ENCODE results near the gene LTBR. TPM values are rescaled to one million over a fixed set of nuclear protein-coding genes. Genes with fewer than 3 reads are reported as not detected.

Gene LTBR
- total and polyA plus RNA-seq, 2 of the 4 experiments (the other 2 are of a cell fraction) = 19.7 to 62.5 TPM

- Histone ChIP-seq H2AK5ac (ENCODE audit: low read depth, low read length) (peak overlapping the region; percentile 24; the same call in 1 of the 2 replicates), H3K9me1 (ENCODE audit: insufficient read depth, low read length) (peaks cover 14% of the 10 kb centered on the region), H2BK120ac (ENCODE audit: low read depth, low read length) (peak overlapping the region; percentile 78), H2AFZ (replicated peaks; ENCODE audit: low read length, poor library complexity) (peak overlapping the region; percentile 58), H2BK5ac (ENCODE audit: low read depth, low read length, poor library complexity, severe bottlenecking) (peak overlapping the region; percentile 19), H2BK15ac (ENCODE audit: low read depth, low read length) (peak overlapping the region; percentile 25; the same call in 2 of the 3 replicates), H3K79me1 (ENCODE audit: low read depth in 1 of 2, low read length in 2 of 2) (no peaks in the 10 kb centered on the region), H3K36me3 (ENCODE audit: control insufficient read depth, insufficient read depth, low read length) (no peaks in the 10 kb centered on the region), H3K56ac (ENCODE audit: extremely low read depth, insufficient read depth, low read length) (no peak overlapping the region), H3K9ac (ENCODE audit: low read depth, low read length) (0 out of 2 replicates have a peak overlapping the region, but pooled peaks have one; percentile 2), H3K14ac (replicated peaks; ENCODE audit: low read depth, low read length) (peak overlapping the region; percentile 67), H2BK20ac (ENCODE audit: low read depth, low read length) (peak overlapping the region; percentile 83), H4K91ac (ENCODE audit: insufficient read depth, low read depth, low read length) (peak overlapping the region; percentile 20), H3K9me3 (ENCODE audit: control insufficient read depth, insufficient read depth, low read length) (no peaks in the 10 kb centered on the region), H3K4me2 (ENCODE audit: low read depth, low read length) (no peak overlapping the region), H4K20me1 (ENCODE audit: insufficient read depth, low read length) (no peaks in the 10 kb centered on the region), H4K8ac (ENCODE audit: low read depth in 2 of 2, low read length in 2 of 2) (peak overlapping the region in 1 of 2 experiments; percentile 61; a peak in 1 of 4 replicates), H3K4me3 (ENCODE audit: insufficient read depth, low read depth, low read length) (no peak overlapping the region), H3K27me3 (ENCODE audit: control insufficient read depth, insufficient read depth, low read length) (no peaks in the 10 kb centered on the region), H3K18ac (ENCODE audit: low read depth, low read length) (peak overlapping the region; percentile 78), H2AK9ac (replicated peaks; ENCODE audit: low read depth, low read length, poor library complexity) (peak overlapping the region; percentile 84), H3K4ac (ENCODE audit: low read depth, low read length) (peak overlapping the region; percentile 69), H3K23ac (ENCODE audit: low read depth, low read length) (no peak overlapping the region), H4K5ac (ENCODE audit: low read depth, low read length) (peak overlapping the region; percentile 47), H3K27ac (ENCODE audit: insufficient read depth, low read length) (no peak overlapping the region), H3K4me1 (ENCODE audit: control insufficient read depth, insufficient read depth, low read length) (peaks cover 19% of the 10 kb centered on the region)
- dilution Hi-C loops (cut with HindIII; ENCODE audit: low sequenced_read_pairs, unreplicated experiment) (no loop called here), in situ Hi-C loops (cut with MboI; ENCODE audit: low sequenced_read_pairs) (loop anchor here (5.0 kb wide), 1 partner anchor 33 kb away; no protein-coding TSS in a partner anchor), intact Hi-C loops (cut with micrococcal nuclease) (no loop called here)
- no peak for ATAC-seq (ENCODE audit: low read depth)
- no TSS peak for BruUV-seq (replicated peaks)
- DNase-seq = no peak
- no CpG with 5 or more reads among the region's 4 CpGs for WGBS, 2 experiments (ENCODE audit: extremely low coverage in 2 of 2, insufficient read length in 1 of 2)
- CTCF ChIA-PET = no interaction called here
- TF ChIP-seq MXI1 (IDR thresholded peaks at IDR 0.05; ENCODE audit: borderline replicate concordance, low read depth, low read length) (no peak), CEBPB (IDR thresholded peaks at IDR 0.05; ENCODE audit: low read depth, low read length) (no peak), CHD1 (IDR thresholded peaks at IDR 0.05; ENCODE audit: low read depth, low read length) (no peak), POLR2A (IDR thresholded peaks at IDR 0.05; ENCODE audit: low read depth, low read length) (no peak), SMC3 (IDR thresholded peaks at IDR 0.05; ENCODE audit: low read depth, low read length) (no peak), ELK1 (IDR thresholded peaks at IDR 0.05; ENCODE audit: borderline replicate concordance, low read depth, low read length) (no peak), NFE2L2 (IDR thresholded peaks at IDR 0.05; ENCODE audit: low read depth, low read length) (no peak), RFX5 (IDR thresholded peaks at IDR 0.05; ENCODE audit: low read depth, low read length) (no peak), USF2 (IDR thresholded peaks at IDR 0.05; ENCODE audit: low read depth, low read length) (no peak), RAD21 (IDR thresholded peaks at IDR 0.05; ENCODE audit: low read length) (no peak), BHLHE40 (IDR thresholded peaks at IDR 0.05; ENCODE audit: low read depth, low read length) (no peak), CTCF (conservative IDR thresholded peaks at IDR 0.05; ENCODE audit: low read depth, low read length) (no peak)
- POLR2A ChIA-PET (ENCODE audit: unreplicated experiment) = no interaction called here
Measured at GRCh38 chr12:6370576-6370935, 13.4 kb upstream of the LTBR start.
